Neural cell (in vitro differentiated cells): ENCODE measurements around the gene ZNF532. TPM values are rescaled to one million over a fixed set of nuclear protein-coding genes. Genes with fewer than 3 reads are reported as not detected.

ENCODE experiments used
- H2AFZ ChIP-seq: fragments of 200-600, 300-800 bp; sonication (generic), shearing (Covaris generic); 2 replicates; pipeline ENCODE4 v1.6.0; 2014; ENCODE audit warnings: low read depth, mild to moderate bottlenecking, antibody characterized with exemption, low read length, moderate library complexity
- H3F3A ChIP-seq: fragments of 200-600 bp; shearing (Covaris generic); 2 replicates; pipeline ENCODE4 v1.6.1; 2016; ENCODE audit warnings: mild to moderate bottlenecking, moderate library complexity, mixed read lengths, antibody characterized with exemption, low read length; ENCODE audit not compliant: insufficient read depth, poor library complexity, severe bottlenecking
- H3K27ac ChIP-seq: fragments of 200-600, 300-800 bp; sonication (generic), shearing (Covaris generic); 2 replicates; pipeline ENCODE4 v1.5.1; 2014; ENCODE audit warnings: mild to moderate bottlenecking, low read length, moderate library complexity
- H3K27me3 ChIP-seq: fragments of 300-800, 200-600 bp; sonication (generic), shearing (Covaris generic); 2 replicates; pipeline ENCODE4 v1.6.0; 2014; ENCODE audit warnings: mild to moderate bottlenecking, low read depth, low read length, moderate library complexity; ENCODE audit not compliant: insufficient read depth
- H3K36me3 ChIP-seq: fragments of 300-800, 200-600 bp; sonication (generic), shearing (Covaris generic); 2 replicates; pipeline ENCODE4 v1.5.1; 2014; ENCODE audit warnings: mild to moderate bottlenecking, antibody characterized with exemption, low read length, moderate library complexity; ENCODE audit not compliant: insufficient read depth
- H3K4me2 ChIP-seq: fragments of 300-800, 200-600 bp; sonication (generic), shearing (Covaris generic); 2 replicates; pipeline ENCODE4 v1.6.0; 2014; ENCODE audit warnings: mild to moderate bottlenecking, low read length
- H3K4me3 ChIP-seq: fragments of 300-800, 200-600 bp; sonication (generic), shearing (Covaris generic); 2 replicates; pipeline ENCODE4 v1.5.1; 2014; ENCODE audit warnings: mild to moderate bottlenecking, low read length, moderate library complexity
- H3K79me2 ChIP-seq: fragments of 200-600 bp; shearing (Covaris generic); replicated peaks from 2 replicates; pipeline ENCODE4 v1.6.0; 2014; ENCODE audit warnings: mild to moderate bottlenecking, low read length, moderate library complexity; ENCODE audit not compliant: insufficient read depth
- H3K9ac ChIP-seq: fragments of 300-800, 200-600 bp; sonication (generic), shearing (Covaris generic); 2 replicates; pipeline ENCODE4 v1.6.1; 2016; ENCODE audit warnings: mild to moderate bottlenecking, low read length, mixed read lengths
- H3K9me2 ChIP-seq: fragments of 200-600 bp; shearing (Covaris generic); 2 replicates; pipeline ENCODE4 v1.6.1; 2016; ENCODE audit warnings: mild to moderate bottlenecking, low read length, mixed read lengths; ENCODE audit not compliant: insufficient read depth
- H3K9me3 ChIP-seq: fragments of 200-600, 300-800 bp; sonication (generic), shearing (Covaris generic); 2 replicates; pipeline ENCODE4 v1.6.1; 2016; ENCODE audit warnings: mild to moderate bottlenecking, mixed run types, low read length, moderate library complexity, mixed read lengths
- H4K20me1 ChIP-seq: fragments of 200-600 bp; shearing (Covaris generic); 2 replicates; pipeline ENCODE4 v1.6.1; 2016; ENCODE audit warnings: mild to moderate bottlenecking, mixed run types; ENCODE audit not compliant: insufficient read depth
- CTCF ChIP-seq: fragments of 450-650 bp; IDR thresholded peaks from 2 replicates; pipeline ENCODE4 v1.5.1; 2014; ENCODE audit warnings: antibody characterized with exemption, mild to moderate bottlenecking, moderate library complexity; ENCODE audit not compliant: poor library complexity, severe bottlenecking
- EP300 ChIP-seq: fragments of 450-650 bp; conservative IDR thresholded peaks from 2 replicates; pipeline ENCODE4 v1.6.1; 2014; ENCODE audit warnings: antibody characterized with exemption, mild to moderate bottlenecking, moderate library complexity; ENCODE audit not compliant: poor library complexity, severe bottlenecking
- EZH2 ChIP-seq: fragments of 200-600, 300-800 bp; shearing (Covaris generic), sonication (generic); IDR thresholded peaks from 2 replicates; pipeline ENCODE4 v1.6.1; 2014; ENCODE audit warnings: antibody characterized with exemption, low read length, borderline replicate concordance, mild to moderate bottlenecking; ENCODE audit not compliant: insufficient read depth, poor library complexity, severe bottlenecking
- MXI1 ChIP-seq: fragments of 450-650 bp; conservative IDR thresholded peaks from 2 replicates; pipeline ENCODE4 v1.6.1; 2014; ENCODE audit warnings: antibody characterized with exemption, mild to moderate bottlenecking; ENCODE audit not compliant: poor library complexity, severe bottlenecking
- POLR2AphosphoS5 ChIP-seq: IDR thresholded peaks from 2 replicates; pipeline ENCODE4 v1.6.1; 2012
- RAD21 ChIP-seq: fragments of 450-650 bp; conservative IDR thresholded peaks from 2 replicates; pipeline ENCODE4 v1.6.1; 2014; ENCODE audit warnings: antibody characterized with exemption, mild to moderate bottlenecking, moderate library complexity
- REST ChIP-seq: IDR thresholded peaks from 2 replicates; pipeline ENCODE4 v1.6.1; 2012; ENCODE audit warnings: borderline replicate concordance
- SMC3 ChIP-seq: fragments of 450-650 bp; conservative IDR thresholded peaks from 2 replicates; pipeline ENCODE4 v1.6.1; 2014; ENCODE audit warnings: antibody characterized with exemption, mild to moderate bottlenecking, moderate library complexity; ENCODE audit not compliant: poor library complexity
- TAF1 ChIP-seq: IDR thresholded peaks from 2 replicates; pipeline ENCODE4 v1.6.1; 2012; ENCODE audit warnings: low read depth
- polyA plus RNA-seq: library from polyadenylated mRNA; depleted of rRNA; stranded (reverse); fragments of >200 nt; gene quantifications from 2 replicates; pipeline ENCODE4 v1.2.3, GENCODE V29; 2014

ZNF532 gene
- polyA plus RNA-seq, 1 donor from 2014 or later: 119 TPM

- Histone ChIP-seq H3F3A (no peaks in the 10 kb centered on the region), H3K36me3 (no peaks in the 10 kb centered on the region), H3K4me3 (no peak overlapping the region), H2AFZ (no peak overlapping the region), H3K9ac (no peak overlapping the region), H3K79me2 (no peaks in the 10 kb centered on the region), H3K27ac (no peak overlapping the region), H3K9me2 (no peaks in the 10 kb centered on the region), H3K27me3 (no peaks in the 10 kb centered on the region), H3K9me3 (no peaks in the 10 kb centered on the region), H4K20me1 (no peaks in the 10 kb centered on the region), H3K4me2 (no peak overlapping the region)
- TF ChIP-seq TAF1: no peak
- TF ChIP-seq REST: no peak
- TF ChIP-seq EP300: no peak
These were observed 123.9 kb downstream of the ZNF532 start for GRCh38 chr18:58988600-58988999.

- Histone ChIP-seq H3K4me3 (no peak overlapping the region), H3K27ac (no peak overlapping the region), H3K9me3 (no peaks in the 10 kb centered on the region), H3K4me2 (no peak overlapping the region), H3K79me2 (no peaks in the 10 kb centered on the region), H3K9me2 (no peaks in the 10 kb centered on the region), H2AFZ (no peak overlapping the region), H3K27me3 (no peaks in the 10 kb centered on the region), H4K20me1 (no peaks in the 10 kb centered on the region), H3K36me3 (no peaks in the 10 kb centered on the region), H3K9ac (no peak overlapping the region), H3F3A (no peaks in the 10 kb centered on the region)
- TF ChIP-seq RAD21 (no peak), EP300 (no peak), TAF1 (no peak), EZH2 (no peak), SMC3 (no peak), MXI1 (no peak), REST (no peak), POLR2AphosphoS5 (no peak), CTCF (no peak)
These were observed 124.6 kb downstream of the ZNF532 start for GRCh38 chr18:58989184-58989759.
